ENCODE results near the gene TTBK1.
"Not testable (repeated sequence)": the region's sequence is repeated elsewhere in the genome, so short reads cannot be mapped to it uniquely, and the experiment has no call there.

Gene TTBK1

GRCh38 chr6:43290339-43290904 lies 47.1 kb downstream of the TTBK1 start:
- DNase-seq = no peak

GRCh38 chr6:43290905-43291355 lies 47.6 kb downstream of the TTBK1 start:
- no peak for DNase-seq

GRCh38 chr6:43291708-43292107 lies 48.4 kb downstream of the TTBK1 start:
- DNase-seq = no peak

- DNase-seq = no peak
Measured at GRCh38 chr6:43292341-43292740, 49.1 kb downstream of the TTBK1 start.

GRCh38 chr6:43292763-43293318 lies 49.6 kb downstream of the TTBK1 start:
- no peak for DNase-seq

- DNase-seq = no peak
Measured at GRCh38 chr6:43293698-43294097, 50.4 kb downstream of the TTBK1 start.

GRCh38 chr6:43294536-43294935 lies 51.3 kb downstream of the TTBK1 start:
- no peak for DNase-seq

- no peak for DNase-seq
Measured at GRCh38 chr6:43295456-43295855, 52.2 kb downstream of the TTBK1 start.

GRCh38 chr6:43296780-43297497 lies 53.7 kb downstream of the TTBK1 start:
- DNase-seq = no peak

GRCh38 chr6:43297644-43298564 lies 54.6 kb downstream of the TTBK1 start, which contains the start of gene SLC22A7:
Gene SLC22A7, plus strand, starts transcription at chr6:43298260. Its CDS starts 99 bp downstream, at chr6:43298359.
- DNase-seq = no peak

GRCh38 chr6:43298565-43299337 lies 55.5 kb downstream of the TTBK1 start:
- DNase-seq = no peak

- DNase-seq = no peak
Measured at GRCh38 chr6:43299338-43300293, 56.3 kb downstream of the TTBK1 start.

- no peak for DNase-seq
Measured at GRCh38 chr6:43301081-43301870, 58.0 kb downstream of the TTBK1 start.

GRCh38 chr6:43302126-43302525 lies 58.8 kb downstream of the TTBK1 start:
- no peak for DNase-seq

GRCh38 chr6:43303006-43303405 lies 59.7 kb downstream of the TTBK1 start:
- not testable (repeated sequence) for DNase-seq

- no peak for DNase-seq
Measured at GRCh38 chr6:43303751-43304331, 60.6 kb downstream of the TTBK1 start.

- DNase-seq = no peak
Measured at GRCh38 chr6:43304361-43304760, 61.1 kb downstream of the TTBK1 start.

GRCh38 chr6:43304882-43305281 lies 61.6 kb downstream of the TTBK1 start:
- DNase-seq = no peak

GRCh38 chr6:43306086-43306485 lies 62.8 kb downstream of the TTBK1 start:
- no peak for DNase-seq

All from activated T-cell treated with anti-CD3 and anti-CD28 coated beads for 4 hours (primary cell).